ENCODE measurements around the gene CDHR3. TPM values are rescaled to one million over a fixed set of nuclear protein-coding genes. Genes with fewer than 3 reads are reported as not detected.

CDHR3 gene
- total RNA-seq, 1 donor from 2014 or later: 1.4 TPM

DNA sequence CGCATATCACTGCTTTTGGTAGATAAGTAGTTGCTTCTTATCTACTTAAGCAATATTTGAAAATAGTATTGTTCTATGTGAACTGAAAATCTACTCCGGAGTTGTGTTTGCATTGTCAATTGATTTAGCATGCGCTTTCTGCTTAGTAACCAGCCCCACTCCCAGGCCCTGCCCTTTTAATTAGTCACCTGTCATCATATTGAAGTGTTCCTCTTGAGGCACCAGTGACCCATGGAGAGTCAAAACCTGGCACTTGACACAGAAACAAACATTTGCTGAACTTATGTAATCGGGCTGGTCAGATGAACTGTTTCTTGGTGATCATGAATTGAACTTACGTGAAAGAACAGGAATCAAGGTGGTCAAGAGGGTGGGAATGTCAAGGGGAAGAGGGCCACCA, 27.8 kb upstream of the CDHR3 start:
- no peaks in the 10 kb centered on the region for H3K36me3 Mint-ChIP-seq
- Histone ChIP-seq H3F3A (ENCODE audit: low read depth) (no peaks in the 10 kb centered on the region), H3K4me3 (no peak overlapping the region), H3K27ac (no peak overlapping the region), H4K20me1 (ENCODE audit: low read depth) (no peaks in the 10 kb centered on the region), H3K79me2 (ENCODE audit: low read depth) (no peaks in the 10 kb centered on the region), H3K36me3 (no peaks in the 10 kb centered on the region), H3K27me3 (no peaks in the 10 kb centered on the region), H3K9me3 (ENCODE audit: low read depth) (no peaks in the 10 kb centered on the region), H3K9ac (no peak overlapping the region), H3K4me2 (no peak overlapping the region), H3K4me1 (peaks cover 9% of the 10 kb centered on the region), H2AFZ (replicated peaks) (no peak overlapping the region)
- H3K27me3 Mint-ChIP-seq (ENCODE audit: insufficient read depth, low read depth): peaks cover 6% of the 10 kb centered on the region
- no peaks in the 10 kb centered on the region for H3K9me3 Mint-ChIP-seq
- no peak overlapping the region for H3K4me3 Mint-ChIP-seq
- H3K4me1 Mint-ChIP-seq: peaks cover 15% of the 10 kb centered on the region
- DNase-seq (ENCODE audit: low spot score): no peak
- H3K27ac Mint-ChIP-seq: no peak overlapping the region
- TF ChIP-seq EZH2phosphoT487 (IDR thresholded peaks at IDR 0.05): no peak
- TF ChIP-seq, protein P1, sequence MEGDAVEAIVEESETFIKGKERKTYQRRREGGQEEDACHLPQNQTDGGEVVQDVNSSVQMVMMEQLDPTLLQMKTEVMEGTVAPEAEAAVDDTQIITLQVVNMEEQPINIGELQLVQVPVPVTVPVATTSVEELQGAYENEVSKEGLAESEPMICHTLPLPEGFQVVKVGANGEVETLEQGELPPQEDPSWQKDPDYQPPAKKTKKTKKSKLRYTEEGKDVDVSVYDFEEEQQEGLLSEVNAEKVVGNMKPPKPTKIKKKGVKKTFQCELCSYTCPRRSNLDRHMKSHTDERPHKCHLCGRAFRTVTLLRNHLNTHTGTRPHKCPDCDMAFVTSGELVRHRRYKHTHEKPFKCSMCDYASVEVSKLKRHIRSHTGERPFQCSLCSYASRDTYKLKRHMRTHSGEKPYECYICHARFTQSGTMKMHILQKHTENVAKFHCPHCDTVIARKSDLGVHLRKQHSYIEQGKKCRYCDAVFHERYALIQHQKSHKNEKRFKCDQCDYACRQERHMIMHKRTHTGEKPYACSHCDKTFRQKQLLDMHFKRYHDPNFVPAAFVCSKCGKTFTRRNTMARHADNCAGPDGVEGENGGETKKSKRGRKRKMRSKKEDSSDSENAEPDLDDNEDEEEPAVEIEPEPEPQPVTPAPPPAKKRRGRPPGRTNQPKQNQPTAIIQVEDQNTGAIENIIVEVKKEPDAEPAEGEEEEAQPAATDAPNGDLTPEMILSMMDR (IDR thresholded peaks at IDR 0.05): no peak
- TF ChIP-seq EZH2 (IDR thresholded peaks at IDR 0.05): no peak

DNA sequence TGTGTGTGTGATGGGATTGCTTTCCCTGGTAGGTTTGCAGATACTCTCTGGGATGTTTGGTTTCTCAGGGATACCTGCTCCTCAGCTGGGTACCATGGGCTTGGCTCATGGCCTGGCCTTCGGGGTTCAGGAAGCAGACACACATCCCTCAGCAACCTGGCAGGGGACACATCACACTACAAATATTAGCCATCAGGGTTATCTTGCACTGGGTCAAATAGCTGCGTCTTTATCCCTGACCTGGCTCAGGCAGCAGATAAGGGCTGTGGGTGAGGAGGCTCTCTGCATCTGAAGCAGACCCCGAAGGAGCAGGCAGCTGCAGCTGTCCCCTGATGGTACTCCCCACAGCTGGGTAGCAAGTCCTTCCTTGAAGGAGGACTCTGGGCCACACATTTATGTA, 25.7 kb upstream of the CDHR3 start:
- no peak for DNase-seq (ENCODE audit: low spot score)
- Histone ChIP-seq H3K36me3 (no peaks in the 10 kb centered on the region), H3K4me2 (no peak overlapping the region), H4K20me1 (ENCODE audit: low read depth) (no peaks in the 10 kb centered on the region), H3K4me3 (no peak overlapping the region), H2AFZ (replicated peaks) (no peak overlapping the region), H3K79me2 (ENCODE audit: low read depth) (no peaks in the 10 kb centered on the region), H3K27ac (no peak overlapping the region), H3F3A (ENCODE audit: low read depth) (no peaks in the 10 kb centered on the region), H3K27me3 (no peaks in the 10 kb centered on the region), H3K9ac (no peak overlapping the region), H3K9me3 (ENCODE audit: low read depth) (no peaks in the 10 kb centered on the region), H3K4me1 (peaks cover 9% of the 10 kb centered on the region)
- peaks cover 8% of the 10 kb centered on the region for H3K27me3 Mint-ChIP-seq (ENCODE audit: insufficient read depth, low read depth)
- no peaks in the 10 kb centered on the region for H3K9me3 Mint-ChIP-seq
- H3K4me3 Mint-ChIP-seq: no peak overlapping the region
- peaks cover 29% of the 10 kb centered on the region for H3K4me1 Mint-ChIP-seq
- no peaks in the 10 kb centered on the region for H3K36me3 Mint-ChIP-seq
- TF ChIP-seq EZH2 (IDR thresholded peaks at IDR 0.05): no peak
- TF ChIP-seq, protein P1 (IDR thresholded peaks at IDR 0.05): no peak
- no peak for TF ChIP-seq EZH2phosphoT487 (IDR thresholded peaks at IDR 0.05)
- no peak overlapping the region for H3K27ac Mint-ChIP-seq

DNA sequence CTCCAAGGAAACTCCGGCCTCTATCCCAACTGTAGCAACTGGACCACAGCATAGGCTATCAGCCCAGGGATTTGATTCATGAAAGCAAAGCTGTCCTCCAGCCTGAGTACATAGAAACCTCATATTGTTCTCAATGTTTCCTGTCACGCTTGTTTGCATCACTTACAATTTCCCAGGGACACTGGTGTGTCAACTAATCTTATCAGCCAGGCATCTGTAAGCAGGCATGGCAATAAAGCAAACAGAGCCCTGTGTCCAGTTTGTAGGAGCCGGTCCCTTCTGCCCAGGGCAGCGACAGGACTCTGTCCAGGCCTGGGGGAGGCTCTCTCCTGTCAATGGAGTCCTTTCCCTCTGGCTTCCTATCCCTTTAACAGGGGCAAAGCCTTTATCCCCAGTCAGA, 23.0 kb upstream of the CDHR3 start:
- Mint-ChIP-seq H3K27me3 (ENCODE audit: insufficient read depth, low read depth) (peaks cover 9% of the 10 kb centered on the region), H3K4me3 (no peak overlapping the region), H3K27ac (peak overlapping the region; percentile 72), H3K9me3 (no peaks in the 10 kb centered on the region), H3K4me1 (peaks cover 20% of the 10 kb centered on the region), H3K36me3 (no peaks in the 10 kb centered on the region)
- H3K4me1 ChIP-seq: no peaks in the 10 kb centered on the region
- no peaks in the 10 kb centered on the region for H3F3A ChIP-seq (ENCODE audit: low read depth)
- no peak overlapping the region for H2AFZ ChIP-seq (replicated peaks)
- no peak overlapping the region for H3K27ac ChIP-seq
- no peaks in the 10 kb centered on the region for H3K36me3 ChIP-seq
- no peak overlapping the region for H3K9ac ChIP-seq
- H3K4me2 ChIP-seq: no peak overlapping the region
- H3K9me3 ChIP-seq (ENCODE audit: low read depth): no peaks in the 10 kb centered on the region
- DNase-seq (ENCODE audit: low spot score): no peak
- no peak overlapping the region for H3K4me3 ChIP-seq
- H3K27me3 ChIP-seq: no peaks in the 10 kb centered on the region
- no peaks in the 10 kb centered on the region for H3K79me2 ChIP-seq (ENCODE audit: low read depth)
- TF ChIP-seq EZH2 (IDR thresholded peaks at IDR 0.05) (no peak), EZH2phosphoT487 (IDR thresholded peaks at IDR 0.05) (no peak)
- TF ChIP-seq, protein P1 (IDR thresholded peaks at IDR 0.05): no peak
- H4K20me1 ChIP-seq (ENCODE audit: low read depth): no peaks in the 10 kb centered on the region

All from neural progenitor cell (in vitro differentiated cells).